ENCODE results near the gene BDKRB2. TPM values are rescaled to one million over a fixed set of nuclear protein-coding genes. Genes with fewer than 3 reads are reported as not detected.

The BDKRB2 gene
- total and polyA plus RNA-seq, 2 of the 4 experiments (the other 2 are of a cell fraction), result 60.9 to 73.1 TPM

GRCh38 chr14:96239711-96240141 is 35.1 kb downstream of the BDKRB2 start:
- Histone ChIP-seq H3K4ac (ENCODE audit: low read depth, low read length) (no peak overlapping the region), H4K20me1 (ENCODE audit: insufficient read depth, low read length) (peaks cover 9% of the 10 kb centered on the region; the same call in 1 of the 2 replicates), H3K14ac (replicated peaks; ENCODE audit: low read depth, low read length) (no peak overlapping the region), H3K27ac (ENCODE audit: insufficient read depth, low read length) (no peak overlapping the region), H2AK5ac (ENCODE audit: low read depth, low read length) (no peak overlapping the region), H4K8ac (ENCODE audit: low read depth in 2 of 2, low read length in 2 of 2) (peak overlapping the region in 1 of 2 experiments; percentile 10; a peak in 1 of 4 replicates), H3K9ac (ENCODE audit: low read depth, low read length) (no peak overlapping the region), H3K9me1 (ENCODE audit: insufficient read depth, low read length) (peaks cover 18% of the 10 kb centered on the region), H4K91ac (ENCODE audit: insufficient read depth, low read depth, low read length) (no peak overlapping the region), H2BK20ac (ENCODE audit: low read depth, low read length) (no peak overlapping the region), H3K18ac (ENCODE audit: low read depth, low read length) (no peak overlapping the region), H3K23ac (ENCODE audit: low read depth, low read length) (no peak overlapping the region), H3K27me3 (ENCODE audit: control insufficient read depth, insufficient read depth, low read length) (no peaks in the 10 kb centered on the region), H3K79me1 (ENCODE audit: low read depth in 1 of 2, low read length in 2 of 2) (peaks cover 44 to 76% of the 10 kb centered on the region in 2 experiments), H2BK120ac (ENCODE audit: low read depth, low read length) (no peak overlapping the region), H4K5ac (ENCODE audit: low read depth, low read length) (no peak overlapping the region), H3K9me3 (ENCODE audit: control insufficient read depth, insufficient read depth, low read length) (no peaks in the 10 kb centered on the region), H2BK15ac (ENCODE audit: low read depth, low read length) (no peak overlapping the region), H2AK9ac (replicated peaks; ENCODE audit: low read depth, low read length, poor library complexity) (no peak overlapping the region), H2BK5ac (ENCODE audit: low read depth, low read length, poor library complexity, severe bottlenecking) (no peak overlapping the region), H3K56ac (ENCODE audit: extremely low read depth, insufficient read depth, low read length) (no peak overlapping the region), H3K4me2 (ENCODE audit: low read depth, low read length) (no peak overlapping the region), H3K4me3 (ENCODE audit: insufficient read depth, low read depth, low read length) (no peak overlapping the region), H2AFZ (replicated peaks; ENCODE audit: low read length, poor library complexity) (no peak overlapping the region), H3K4me1 (ENCODE audit: control insufficient read depth, insufficient read depth, low read length) (peaks cover 2% of the 10 kb centered on the region; the same call in 1 of the 2 replicates), H3K36me3 (ENCODE audit: control insufficient read depth, insufficient read depth, low read length) (peaks cover 90% of the 10 kb centered on the region)
- no peak for DNase-seq
- 100% methylated on average over 1 of the region's 9 CpGs; no CpG with 5 or more reads in 1 of the 2 experiments for WGBS, 2 experiments (ENCODE audit: extremely low coverage in 2 of 2, insufficient read length in 1 of 2)
- ChIA-PET CTCF (no interaction called here), POLR2A (ENCODE audit: unreplicated experiment) (no interaction called here)
- TF ChIP-seq SMC3 (IDR thresholded peaks at IDR 0.05; ENCODE audit: low read depth, low read length) (no peak), MAFK (IDR thresholded peaks at IDR 0.05; ENCODE audit: low read depth, low read length) (no peak), USF2 (IDR thresholded peaks at IDR 0.05; ENCODE audit: low read depth, low read length) (no peak), CHD1 (IDR thresholded peaks at IDR 0.05; ENCODE audit: low read depth, low read length) (no peak), ELK1 (IDR thresholded peaks at IDR 0.05; ENCODE audit: borderline replicate concordance, low read depth, low read length) (no peak), FOS (IDR thresholded peaks at IDR 0.05; ENCODE audit: low read depth, low read length) (no peak), CEBPB (IDR thresholded peaks at IDR 0.05; ENCODE audit: low read depth, low read length) (no peak), RFX5 (IDR thresholded peaks at IDR 0.05; ENCODE audit: low read depth, low read length) (no peak), CTCF (conservative IDR thresholded peaks at IDR 0.05; ENCODE audit: low read depth, low read length) (no peak)
- ATAC-seq (ENCODE audit: low read depth), result no peak
- dilution Hi-C loops (cut with HindIII; ENCODE audit: low sequenced_read_pairs, unreplicated experiment) (no loop called here), in situ Hi-C loops (cut with MboI; ENCODE audit: low sequenced_read_pairs) (no loop called here), intact Hi-C loops (cut with micrococcal nuclease) (no loop called here)
- BruUV-seq (replicated peaks), result no TSS peak

Measured in IMR-90 (cell line).